ENCODE data around the gene PTPRS. TPM values are rescaled to one million over a fixed set of nuclear protein-coding genes. Genes with fewer than 3 reads are reported as not detected.

Gene PTPRS
- polyA plus RNA-seq, 6 donors from 2014 or later: 0.19 to 1.5 (median 0.73) TPM; not detected in 1

- H3K36me3 Mint-ChIP-seq: peaks cover 0 to 8% of the 10 kb centered on the region in 2 donors
- no peaks in the 10 kb centered on the region for H3K4me1 Mint-ChIP-seq
- H3K9me3 Mint-ChIP-seq: peaks cover 0 to 13% (median 7%) of the 10 kb centered on the region in 7 donors
- H3K4me3 Mint-ChIP-seq: no peak overlapping the region
- ATAC-seq (ENCODE audit: low read depth in 2 of 2) (no peak), DNase-seq (no peak)
- peaks cover 15 to 57% (median 47%) of the 10 kb centered on the region in 3 donors for H3K27me3 Mint-ChIP-seq
- no peak overlapping the region for H3K27ac Mint-ChIP-seq
Measured at GRCh38 chr19:5349041-5349440, 8.4 kb upstream of the PTPRS start.

- H3K9me3 Mint-ChIP-seq: peaks cover 0 to 13% (median 7%) of the 10 kb centered on the region in 7 donors
- H3K4me1 Mint-ChIP-seq: peaks cover 0 to 6% (median 0%) of the 10 kb centered on the region in 3 donors
- no peak overlapping the region for H3K4me3 Mint-ChIP-seq
- no peak overlapping the region for H3K27ac Mint-ChIP-seq
- peaks cover 25 to 59% (median 47%) of the 10 kb centered on the region in 3 donors for H3K27me3 Mint-ChIP-seq
- DNase-seq (no peak), ATAC-seq (ENCODE audit: low read depth in 2 of 2) (no peak)
- H3K36me3 Mint-ChIP-seq: peaks cover 0 to 13% of the 10 kb centered on the region in 2 donors
Measured at GRCh38 chr19:5345895-5346386, 5.3 kb upstream of the PTPRS start.

GRCh38 chr19:5343848-5344247, 3.2 kb upstream of the PTPRS start:
- peaks cover 0 to 20% of the 10 kb centered on the region in 2 donors for H3K36me3 Mint-ChIP-seq
- H3K4me1 Mint-ChIP-seq: peaks cover 5 to 13% (median 7%) of the 10 kb centered on the region in 3 donors
- no peak overlapping the region for H3K27ac Mint-ChIP-seq
- H3K4me3 Mint-ChIP-seq: no peak overlapping the region
- ATAC-seq (ENCODE audit: low read depth in 2 of 2) (no peak), DNase-seq (no peak)
- peaks cover 4 to 13% (median 7%) of the 10 kb centered on the region in 7 donors for H3K9me3 Mint-ChIP-seq
- H3K27me3 Mint-ChIP-seq: peaks cover 30 to 63% (median 50%) of the 10 kb centered on the region in 3 donors

GRCh38 chr19:5342573-5343201, 2.1 kb upstream of the PTPRS start:
- ATAC-seq (ENCODE audit: low read depth in 2 of 2): no peak
- peaks cover 3 to 12% (median 6%) of the 10 kb centered on the region in 7 donors for H3K9me3 Mint-ChIP-seq
- peaks cover 0 to 21% of the 10 kb centered on the region in 2 donors for H3K36me3 Mint-ChIP-seq
- H3K27ac Mint-ChIP-seq: peak overlapping the region in 2 of 6 donors; percentile 5 to 44
- peak overlapping the region in 1 of 8 donors; percentile 43 for H3K4me3 Mint-ChIP-seq
- no peak for DNase-seq
- H3K27me3 Mint-ChIP-seq: peaks cover 26 to 64% (median 57%) of the 10 kb centered on the region in 3 donors
- H3K4me1 Mint-ChIP-seq: peaks cover 8 to 18% (median 9%) of the 10 kb centered on the region in 3 donors

GRCh38 chr19:5341981-5342380, 1.4 kb upstream of the PTPRS start:
- H3K36me3 Mint-ChIP-seq: peaks cover 0 to 21% of the 10 kb centered on the region in 2 donors
- ATAC-seq (ENCODE audit: low read depth in 2 of 2): no peak
- H3K27ac Mint-ChIP-seq: no peak overlapping the region
- H3K4me3 Mint-ChIP-seq: peak overlapping the region; percentile 4 to 86 (median 72)
- H3K4me1 Mint-ChIP-seq: peaks cover 8 to 22% (median 9%) of the 10 kb centered on the region in 3 donors
- H3K9me3 Mint-ChIP-seq: peaks cover 0 to 8% (median 4%) of the 10 kb centered on the region in 7 donors
- no peak for DNase-seq
- peaks cover 22 to 66% (median 64%) of the 10 kb centered on the region in 3 donors for H3K27me3 Mint-ChIP-seq

- Mint-ChIP-seq H3K4me1 (peaks cover 9 to 24% (median 10%) of the 10 kb centered on the region in 3 donors), H3K27me3 (peaks cover 23 to 65% (median 63%) of the 10 kb centered on the region in 3 donors), H3K27ac (peak overlapping the region in 1 of 6 donors; percentile 85), H3K36me3 (peaks cover 0 to 16% of the 10 kb centered on the region in 2 donors), H3K4me3 (peak overlapping the region; percentile 4 to 86 (median 72)), H3K9me3 (peaks cover 0 to 8% (median under 1%) of the 10 kb centered on the region in 7 donors)
- DNase-seq: no peak
- ATAC-seq (ENCODE audit: low read depth in 2 of 2): no peak
Measured at GRCh38 chr19:5341448-5341820, 822 bp upstream of the PTPRS start.

GRCh38 chr19:5339950-5340636, 519 bp downstream of the PTPRS start:
- peak overlapping the region in 1 of 6 donors; percentile 41 for H3K27ac Mint-ChIP-seq
- DNase-seq (no peak), ATAC-seq (ENCODE audit: low read depth in 2 of 2) (peak; percentile 41 to 43)
- H3K27me3 Mint-ChIP-seq: peaks cover 32 to 72% (median 70%) of the 10 kb centered on the region in 3 donors
- H3K9me3 Mint-ChIP-seq: peaks cover 0 to 8% (median 0%) of the 10 kb centered on the region in 7 donors
- peaks cover 13 to 36% (median 21%) of the 10 kb centered on the region in 3 donors for H3K4me1 Mint-ChIP-seq
- peak overlapping the region in 7 of 8 donors; percentile 10 to 88 (median 78) for H3K4me3 Mint-ChIP-seq
- peaks cover 0 to 20% of the 10 kb centered on the region in 2 donors for H3K36me3 Mint-ChIP-seq

- peak overlapping the region; percentile 71 to 91 (median 78) for H3K4me3 Mint-ChIP-seq
- H3K9me3 Mint-ChIP-seq: peaks cover 0 to 8% (median 0%) of the 10 kb centered on the region in 7 donors
- peaks cover 0 to 23% of the 10 kb centered on the region in 2 donors for H3K36me3 Mint-ChIP-seq
- H3K4me1 Mint-ChIP-seq: peaks cover 15 to 36% (median 23%) of the 10 kb centered on the region in 3 donors
- peak overlapping the region in 4 of 6 donors; percentile 62 to 81 (median 72) for H3K27ac Mint-ChIP-seq
- no peak for DNase-seq
- no peak for ATAC-seq (ENCODE audit: low read depth in 2 of 2)
- H3K27me3 Mint-ChIP-seq: peaks cover 35 to 74% (median 73%) of the 10 kb centered on the region in 3 donors
Measured at GRCh38 chr19:5339198-5339949, 1.2 kb downstream of the PTPRS start.

- H3K4me3 Mint-ChIP-seq: peak overlapping the region; percentile 71 to 91 (median 78)
- H3K27me3 Mint-ChIP-seq: peaks cover 35 to 80% (median 77%) of the 10 kb centered on the region in 3 donors
- H3K36me3 Mint-ChIP-seq: peaks cover 0 to 23% of the 10 kb centered on the region in 2 donors
- DNase-seq (no peak), ATAC-seq (ENCODE audit: low read depth in 2 of 2) (no peak)
- peak overlapping the region in 2 of 6 donors; percentile 74 to 81 for H3K27ac Mint-ChIP-seq
- H3K9me3 Mint-ChIP-seq: peaks cover 0 to 8% (median 0%) of the 10 kb centered on the region in 7 donors
- peaks cover 15 to 36% (median 23%) of the 10 kb centered on the region in 3 donors for H3K4me1 Mint-ChIP-seq
Measured at GRCh38 chr19:5338656-5339197, 1.9 kb downstream of the PTPRS start.

- Mint-ChIP-seq H3K4me3 (peak overlapping the region in 2 of 8 donors; percentile 75 to 80), H3K9me3 (peaks cover 0 to 8% (median 0%) of the 10 kb centered on the region in 7 donors), H3K27ac (peak overlapping the region in 2 of 6 donors; percentile 36 to 68), H3K36me3 (peaks cover 0 to 23% of the 10 kb centered on the region in 2 donors), H3K27me3 (peaks cover 38 to 84% (median 75%) of the 10 kb centered on the region in 3 donors), H3K4me1 (peaks cover 15 to 36% (median 23%) of the 10 kb centered on the region in 3 donors)
- ATAC-seq (ENCODE audit: low read depth in 2 of 2) (no peak), DNase-seq (no peak)
Measured at GRCh38 chr19:5337708-5338655, 2.6 kb downstream of the PTPRS start.

- H3K36me3 Mint-ChIP-seq: peaks cover 0 to 23% of the 10 kb centered on the region in 2 donors
- H3K4me3 Mint-ChIP-seq: peak overlapping the region in 1 of 8 donors; percentile 55
- no peak for DNase-seq
- H3K4me1 Mint-ChIP-seq: peaks cover 15 to 36% (median 23%) of the 10 kb centered on the region in 3 donors
- peaks cover 33 to 75% (median 66%) of the 10 kb centered on the region in 3 donors for H3K27me3 Mint-ChIP-seq
- no peak for ATAC-seq (ENCODE audit: low read depth in 2 of 2)
- peak overlapping the region in 2 of 6 donors; percentile 68 to 82 for H3K27ac Mint-ChIP-seq
- peaks cover 0 to 8% (median 0%) of the 10 kb centered on the region in 7 donors for H3K9me3 Mint-ChIP-seq
Measured at GRCh38 chr19:5337126-5337525, 3.5 kb downstream of the PTPRS start.
